Ascending aorta (tissue), 2 donors: ENCODE results near the gene SYNDIG1L. TPM values are rescaled to one million over a fixed set of nuclear protein-coding genes. Genes with fewer than 3 reads are reported as not detected.

ENCODE experiments used
- DNase-seq, 2 donors: peaks; one replicate each; pipeline ENCODE4 v3.0.0-alpha.2; 2019; ENCODE audit warnings: low spot score in 2 of 2
- H3K27ac ChIP-seq, 2 donors: fragments of 200-600 bp; sonication (generic); one replicate each; pipeline ENCODE4 v1.5.1; 2016 to 2017; ENCODE audit warnings: mild to moderate bottlenecking in 1 of 2
- H3K27me3 ChIP-seq: fragments of 200-600 bp; sonication (generic); one replicate; pipeline ENCODE4 v1.5.1; 2017
- H3K36me3 ChIP-seq, 2 donors: fragments of 200-600 bp; sonication (generic); one replicate each; pipeline ENCODE4 v1.5.1; 2016
- H3K4me1 ChIP-seq, 2 donors: fragments of 200-600 bp; sonication (generic); one replicate each; pipeline ENCODE4 v1.5.1; 2016 to 2017; ENCODE audit warnings: mild to moderate bottlenecking in 1 of 2
- H3K4me3 ChIP-seq, 2 donors: fragments of 200-600 bp; sonication (generic); one replicate each; pipeline ENCODE4 v1.5.1; 2016 to 2017; ENCODE audit warnings: mild to moderate bottlenecking in 1 of 2
- H3K9me3 ChIP-seq, 2 donors: fragments of 200-600 bp; sonication (generic); one replicate each; pipeline ENCODE4 v1.5.1; 2016
- intact Hi-C: fragments of 100-400 bp; cut with DNase I; formaldehyde crosslinking; loops from one replicate; pipeline ENCODE4 v1.15.1; 2023
- total RNA-seq: library from RNA; depleted of rRNA; stranded (reverse); fragments of >200 nt; gene quantifications from one replicate; pipeline ENCODE4 v1.1.0, GENCODE V29; 2016
- TF ChIP-seq, protein P1 (sequence below), 3 experiments: fragments of 200-600 bp in 2 of 3; fragments of 450-650 bp in 1 of 3; sonication (generic) in 2 of 3; IDR thresholded peaks; one replicate each; pipeline ENCODE4 v1.5.1; 2016 to 2019; ENCODE audit warnings: antibody characterized with exemption in 3 of 3, mild to moderate bottlenecking in 1 of 3, moderate library complexity in 1 of 3

The SYNDIG1L gene
- total RNA-seq, 1 donor from 2014 or later: not detected

DNA sequence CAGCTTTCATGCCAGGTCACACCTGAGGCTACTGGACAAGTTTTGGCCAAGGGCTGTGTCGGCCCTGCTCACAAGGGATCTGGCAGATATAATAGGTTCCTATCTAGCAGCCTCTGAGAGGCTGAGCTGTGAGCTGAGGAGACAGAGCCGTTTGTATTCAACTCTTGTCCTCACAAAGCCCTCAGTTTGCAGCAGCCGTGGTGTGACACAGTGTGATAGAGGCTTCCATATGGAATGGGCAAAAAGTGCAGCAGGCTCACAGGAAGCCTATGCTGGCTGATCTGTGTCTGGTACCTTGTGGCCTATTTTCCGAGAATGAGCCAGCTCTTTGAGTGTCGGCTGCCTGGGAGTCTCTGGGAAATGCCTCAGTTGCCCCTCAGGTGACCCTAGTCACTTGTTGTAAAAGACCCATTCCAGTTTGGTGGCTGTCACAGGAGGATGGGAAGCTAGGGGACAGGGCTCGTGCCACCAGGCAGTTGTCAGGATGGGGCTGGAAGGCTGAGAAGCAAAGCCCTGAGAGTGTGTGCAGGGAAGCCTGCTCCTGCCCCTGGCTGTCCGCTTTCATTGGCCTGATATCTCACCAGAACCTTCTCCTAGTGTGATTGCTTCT, 61.6 kb downstream of the SYNDIG1L start:
- Histone ChIP-seq H3K27me3 (no peaks in the 10 kb centered on the region), H3K36me3 (no peaks in the 10 kb centered on the region), H3K4me1 (no peaks in the 10 kb centered on the region), H3K27ac (no peak overlapping the region), H3K9me3 (no peaks in the 10 kb centered on the region), H3K4me3 (no peak overlapping the region)
- TF ChIP-seq, protein P1, sequence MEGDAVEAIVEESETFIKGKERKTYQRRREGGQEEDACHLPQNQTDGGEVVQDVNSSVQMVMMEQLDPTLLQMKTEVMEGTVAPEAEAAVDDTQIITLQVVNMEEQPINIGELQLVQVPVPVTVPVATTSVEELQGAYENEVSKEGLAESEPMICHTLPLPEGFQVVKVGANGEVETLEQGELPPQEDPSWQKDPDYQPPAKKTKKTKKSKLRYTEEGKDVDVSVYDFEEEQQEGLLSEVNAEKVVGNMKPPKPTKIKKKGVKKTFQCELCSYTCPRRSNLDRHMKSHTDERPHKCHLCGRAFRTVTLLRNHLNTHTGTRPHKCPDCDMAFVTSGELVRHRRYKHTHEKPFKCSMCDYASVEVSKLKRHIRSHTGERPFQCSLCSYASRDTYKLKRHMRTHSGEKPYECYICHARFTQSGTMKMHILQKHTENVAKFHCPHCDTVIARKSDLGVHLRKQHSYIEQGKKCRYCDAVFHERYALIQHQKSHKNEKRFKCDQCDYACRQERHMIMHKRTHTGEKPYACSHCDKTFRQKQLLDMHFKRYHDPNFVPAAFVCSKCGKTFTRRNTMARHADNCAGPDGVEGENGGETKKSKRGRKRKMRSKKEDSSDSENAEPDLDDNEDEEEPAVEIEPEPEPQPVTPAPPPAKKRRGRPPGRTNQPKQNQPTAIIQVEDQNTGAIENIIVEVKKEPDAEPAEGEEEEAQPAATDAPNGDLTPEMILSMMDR (IDR thresholded peaks at IDR 0.05): no peak
- no peak for DNase-seq
- intact Hi-C loops: loop anchor here (5.0 to 10.0 kb wide), 3 partner anchors 128 to 430 kb away; partner anchors contain the start of genes ISCA2, LTBP2 and NPC2

DNA sequence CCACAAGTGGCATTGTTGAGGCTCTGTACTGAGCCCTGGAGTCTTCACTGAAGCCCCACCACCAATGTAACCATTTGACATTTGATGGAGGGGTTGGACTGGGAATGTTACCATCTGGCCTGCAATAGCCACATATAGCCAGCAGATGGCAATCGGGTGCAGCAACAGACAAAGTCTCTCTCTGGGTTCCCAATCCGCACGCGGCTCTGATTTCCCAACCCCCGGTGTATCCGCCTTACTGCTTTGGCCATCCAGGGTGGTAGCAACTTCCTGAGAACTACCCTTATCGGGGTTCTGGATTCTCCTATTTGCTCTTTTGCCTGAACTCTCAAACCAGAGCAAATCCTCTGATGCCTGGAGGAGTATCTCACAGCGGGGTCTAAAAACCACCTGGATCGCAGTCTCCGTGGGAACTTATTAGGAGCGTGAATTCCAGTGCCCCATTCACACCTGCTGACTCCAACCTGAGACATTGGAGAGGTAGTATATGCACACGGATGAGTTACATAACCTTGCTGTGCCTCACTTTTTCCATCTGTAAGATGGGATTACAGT, 63.6 kb downstream of the SYNDIG1L start:
- H3K4me3 ChIP-seq: no peak overlapping the region

DNA sequence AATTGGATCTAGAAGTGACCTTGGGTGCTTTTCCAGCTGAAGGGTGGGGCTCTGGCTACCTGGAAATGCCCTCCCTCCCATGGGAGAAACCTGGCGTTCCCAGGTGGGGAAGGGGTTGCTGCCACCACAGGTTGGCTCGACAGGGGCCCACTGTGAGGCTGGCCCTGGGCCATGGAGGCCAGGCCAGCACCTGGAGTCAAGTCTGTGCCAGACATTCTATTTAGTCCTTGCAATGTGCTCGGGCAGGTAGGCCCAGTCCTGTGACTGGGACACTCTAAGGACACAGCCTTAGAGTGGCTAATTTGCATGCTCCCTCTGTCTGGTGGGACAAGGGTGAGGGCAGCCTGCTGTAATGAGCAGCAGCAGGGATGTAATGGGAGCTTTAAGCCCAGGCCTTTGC, 65.8 kb downstream of the SYNDIG1L start:
- Histone ChIP-seq H3K9me3 (no peaks in the 10 kb centered on the region), H3K27me3 (no peaks in the 10 kb centered on the region), H3K4me1 (no peaks in the 10 kb centered on the region), H3K4me3 (no peak overlapping the region), H3K27ac (no peak overlapping the region), H3K36me3 (no peaks in the 10 kb centered on the region)
- no peak for DNase-seq
- TF ChIP-seq, protein P1 (IDR thresholded peaks at IDR 0.05): no peak
- intact Hi-C loops: loop anchor here (5.0 to 10.0 kb wide), 3 partner anchors 132 to 435 kb away; partner anchors contain the start of genes ISCA2, LTBP2 and NPC2

More for the DNA sequence above, 63.6 kb downstream of the SYNDIG1L start:
- no peaks in the 10 kb centered on the region for H3K9me3 ChIP-seq
- intact Hi-C loops: loop anchor here (1.0 to 10.0 kb wide), 4 partner anchors 117 to 432 kb away; partner anchors contain the start of genes ISCA2, LTBP2 and NPC2
- TF ChIP-seq, protein P1 (IDR thresholded peaks at IDR 0.05): peak; percentile 93 to 95 (median 94)
- H3K27ac ChIP-seq: no peak overlapping the region
- peak in 1 of 2 donors; percentile 88 for DNase-seq
- H3K4me1 ChIP-seq: no peaks in the 10 kb centered on the region
- no peaks in the 10 kb centered on the region for H3K36me3 ChIP-seq
- no peaks in the 10 kb centered on the region for H3K27me3 ChIP-seq

DNA sequence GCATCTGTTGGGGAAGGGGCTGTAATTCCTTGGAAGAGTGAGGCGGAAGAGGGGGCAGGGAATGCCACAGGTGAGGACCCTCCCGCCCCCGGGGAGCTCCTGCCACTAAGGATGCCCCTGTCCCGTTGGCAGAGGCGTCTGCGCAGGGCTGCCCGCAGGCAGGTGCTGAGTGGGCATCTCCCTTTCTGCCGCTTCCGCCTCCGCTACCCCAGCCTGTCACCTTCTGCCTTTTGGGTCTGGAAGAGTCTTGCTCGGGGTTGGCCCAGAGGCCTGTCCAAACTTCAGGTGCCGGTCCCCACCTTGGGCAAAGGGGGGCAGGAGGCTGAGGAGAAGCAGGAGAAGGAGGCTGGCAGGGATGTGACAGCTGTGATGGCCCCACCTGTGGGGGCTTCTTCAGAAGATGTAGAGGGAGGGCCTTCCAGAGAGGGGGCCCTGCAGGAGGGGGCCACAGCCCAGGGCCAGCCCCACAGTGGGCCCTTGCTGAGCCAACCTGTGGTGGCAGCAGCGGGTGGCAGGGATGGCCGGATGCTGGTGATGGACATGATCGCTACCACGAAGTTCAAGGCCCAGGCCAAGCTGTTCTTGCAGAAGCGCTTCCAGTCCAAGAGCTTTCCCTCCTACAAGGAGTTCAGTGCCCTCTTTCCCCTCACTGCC, 67.7 kb downstream of the SYNDIG1L start:
- DNase-seq: no peak
- no peaks in the 10 kb centered on the region for H3K27me3 ChIP-seq
- TF ChIP-seq, protein P1 (IDR thresholded peaks at IDR 0.05): no peak
- no peaks in the 10 kb centered on the region for H3K36me3 ChIP-seq
- H3K27ac ChIP-seq: no peak overlapping the region
- intact Hi-C loops: no loop called here
- H3K4me3 ChIP-seq: no peak overlapping the region
- H3K4me1 ChIP-seq: no peaks in the 10 kb centered on the region
- H3K9me3 ChIP-seq: no peaks in the 10 kb centered on the region

DNA sequence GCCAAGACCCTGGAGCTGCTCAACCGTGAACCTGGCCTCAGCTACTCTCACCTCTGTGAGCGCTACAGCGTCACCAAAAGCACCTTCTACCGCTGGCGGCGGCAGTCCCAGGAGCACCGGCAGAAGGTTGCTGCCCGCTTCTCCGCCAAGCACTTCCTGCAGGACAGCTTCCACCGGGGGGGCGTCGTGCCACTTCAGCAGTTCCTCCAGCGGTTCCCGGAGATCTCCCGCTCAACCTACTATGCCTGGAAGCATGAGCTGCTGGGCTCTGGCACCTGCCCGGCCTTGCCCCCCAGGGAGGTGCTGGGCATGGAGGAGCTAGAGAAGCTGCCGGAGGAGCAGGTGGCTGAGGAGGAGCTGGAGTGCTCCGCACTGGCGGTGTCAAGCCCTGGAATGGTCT, 68.4 kb downstream of the SYNDIG1L start:
- H3K36me3 ChIP-seq: no peaks in the 10 kb centered on the region
- no peaks in the 10 kb centered on the region for H3K27me3 ChIP-seq
- intact Hi-C loops: no loop called here
- no peak overlapping the region for H3K27ac ChIP-seq
- DNase-seq: no peak
- H3K4me1 ChIP-seq: no peaks in the 10 kb centered on the region
- TF ChIP-seq, protein P1 (IDR thresholded peaks at IDR 0.05): no peak
- no peak overlapping the region for H3K4me3 ChIP-seq
- H3K9me3 ChIP-seq: no peaks in the 10 kb centered on the region
